ENCODE data around the gene NEU3.

DNA sequence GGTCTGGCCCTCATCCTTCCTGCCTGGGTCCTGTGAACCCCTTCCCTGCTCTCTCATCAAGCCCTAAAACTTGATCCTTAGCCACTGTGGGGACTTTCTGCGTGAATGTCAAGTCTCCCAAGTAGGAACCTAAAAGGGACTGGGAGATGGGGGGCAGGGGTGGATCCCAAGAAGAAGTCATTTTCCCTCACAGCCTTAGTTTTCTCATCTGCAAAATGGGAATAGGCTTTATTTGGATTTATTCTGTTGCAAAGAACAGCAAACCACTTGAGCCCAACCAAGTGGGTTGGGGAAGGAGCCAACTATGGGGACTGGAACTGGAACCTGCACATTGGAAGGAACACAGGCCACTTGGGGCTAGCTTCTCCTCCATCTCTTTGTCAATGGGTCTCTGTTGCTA lies 36.8 kb downstream of the NEU3 start:
- no peak for TF ChIP-seq ARNTL (CRISPR knock-in tag; IDR thresholded peaks at IDR 0.05; ENCODE audit: borderline replicate concordance, low read depth)
- TF ChIP-seq PPARA (CRISPR knock-in tag; IDR thresholded peaks at IDR 0.05; ENCODE audit: borderline replicate concordance): no peak
- TF ChIP-seq, protein P1, sequence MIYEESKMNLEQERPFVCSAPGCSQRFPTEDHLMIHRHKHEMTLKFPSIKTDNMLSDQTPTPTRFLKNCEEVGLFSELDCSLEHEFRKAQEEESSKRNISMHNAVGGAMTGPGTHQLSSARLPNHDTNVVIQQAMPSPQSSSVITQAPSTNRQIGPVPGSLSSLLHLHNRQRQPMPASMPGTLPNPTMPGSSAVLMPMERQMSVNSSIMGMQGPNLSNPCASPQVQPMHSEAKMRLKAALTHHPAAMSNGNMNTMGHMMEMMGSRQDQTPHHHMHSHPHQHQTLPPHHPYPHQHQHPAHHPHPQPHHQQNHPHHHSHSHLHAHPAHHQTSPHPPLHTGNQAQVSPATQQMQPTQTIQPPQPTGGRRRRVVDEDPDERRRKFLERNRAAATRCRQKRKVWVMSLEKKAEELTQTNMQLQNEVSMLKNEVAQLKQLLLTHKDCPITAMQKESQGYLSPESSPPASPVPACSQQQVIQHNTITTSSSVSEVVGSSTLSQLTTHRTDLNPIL (CRISPR knock-in tag; IDR thresholded peaks at IDR 0.05; ENCODE audit: low read depth): no peak
- TF ChIP-seq, protein P2, sequence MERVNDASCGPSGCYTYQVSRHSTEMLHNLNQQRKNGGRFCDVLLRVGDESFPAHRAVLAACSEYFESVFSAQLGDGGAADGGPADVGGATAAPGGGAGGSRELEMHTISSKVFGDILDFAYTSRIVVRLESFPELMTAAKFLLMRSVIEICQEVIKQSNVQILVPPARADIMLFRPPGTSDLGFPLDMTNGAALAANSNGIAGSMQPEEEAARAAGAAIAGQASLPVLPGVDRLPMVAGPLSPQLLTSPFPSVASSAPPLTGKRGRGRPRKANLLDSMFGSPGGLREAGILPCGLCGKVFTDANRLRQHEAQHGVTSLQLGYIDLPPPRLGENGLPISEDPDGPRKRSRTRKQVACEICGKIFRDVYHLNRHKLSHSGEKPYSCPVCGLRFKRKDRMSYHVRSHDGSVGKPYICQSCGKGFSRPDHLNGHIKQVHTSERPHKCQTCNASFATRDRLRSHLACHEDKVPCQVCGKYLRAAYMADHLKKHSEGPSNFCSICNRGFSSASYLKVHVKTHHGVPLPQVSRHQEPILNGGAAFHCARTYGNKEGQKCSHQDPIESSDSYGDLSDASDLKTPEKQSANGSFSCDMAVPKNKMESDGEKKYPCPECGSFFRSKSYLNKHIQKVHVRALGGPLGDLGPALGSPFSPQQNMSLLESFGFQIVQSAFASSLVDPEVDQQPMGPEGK (CRISPR knock-in tag; IDR thresholded peaks at IDR 0.05; ENCODE audit: borderline replicate concordance): no peak
- TF ChIP-seq SNAI2 (CRISPR knock-in tag; IDR thresholded peaks at IDR 0.05): no peak
- TF ChIP-seq RARB (CRISPR knock-in tag; IDR thresholded peaks at IDR 0.05): no peak

Data from SK-N-SH treated with all-trans-retinoic acid at 6 μM for 48 hours (cell line).